CD4-positive, alpha-beta T cell treated with Interleukin-12 subunit alpha and Interleukin-12 subunit beta, for 1 hour (primary cell): Measurements from ENCODE around the gene SFXN4.
"Not testable (repeated sequence)": the region's sequence is repeated elsewhere in the genome, so short reads cannot be mapped to it uniquely, and the experiment has no call there.

Source experiments
- DNase-seq: peaks from one replicate; pipeline ENCODE4 v3.0.0-alpha.2; 2020

The SFXN4 gene

DNA sequence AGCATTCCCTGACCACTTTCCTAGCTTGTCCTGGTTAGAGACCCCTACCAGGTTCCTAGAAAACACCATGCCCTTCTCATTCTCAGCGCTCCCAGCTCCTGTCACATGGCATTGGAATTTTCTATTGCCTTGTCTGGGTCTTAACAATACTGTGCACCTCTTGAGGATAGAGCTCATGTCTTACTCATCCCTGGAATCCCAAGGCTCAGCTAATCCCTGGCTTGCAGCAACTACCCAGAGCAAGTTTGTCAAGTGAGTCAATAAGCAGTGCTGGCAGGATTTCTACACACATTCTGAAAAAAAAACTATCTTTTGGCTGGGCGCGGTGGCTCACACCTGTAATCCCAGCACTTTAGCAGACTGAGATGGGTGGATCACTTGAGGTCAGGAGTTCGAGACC, 24.8 kb upstream of the SFXN4 start:
- no peak for DNase-seq

DNA sequence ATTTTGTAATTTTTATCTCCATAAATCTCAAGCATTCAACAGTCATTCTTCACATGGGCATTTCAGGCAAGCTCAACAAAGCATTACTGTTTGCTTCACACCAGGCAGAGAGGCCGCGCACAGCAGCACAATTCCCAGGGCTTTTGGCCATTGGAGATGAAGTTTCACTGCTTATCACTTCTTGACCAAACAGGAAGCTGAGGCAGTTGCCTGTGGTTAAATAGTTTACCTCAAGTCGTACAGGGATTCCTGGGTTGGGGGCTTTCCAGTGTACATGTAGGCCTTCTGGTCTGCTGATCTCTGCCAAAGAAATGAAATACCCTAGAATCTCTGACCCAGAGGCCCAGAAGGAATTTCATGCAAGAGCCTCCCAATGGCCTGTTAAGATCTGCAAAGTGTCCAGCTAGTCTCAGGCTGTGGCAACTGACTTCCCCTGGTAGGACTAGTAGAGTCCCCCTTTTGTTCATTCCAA, 24.3 kb upstream of the SFXN4 start:
- DNase-seq, result peak; percentile 22

DNA sequence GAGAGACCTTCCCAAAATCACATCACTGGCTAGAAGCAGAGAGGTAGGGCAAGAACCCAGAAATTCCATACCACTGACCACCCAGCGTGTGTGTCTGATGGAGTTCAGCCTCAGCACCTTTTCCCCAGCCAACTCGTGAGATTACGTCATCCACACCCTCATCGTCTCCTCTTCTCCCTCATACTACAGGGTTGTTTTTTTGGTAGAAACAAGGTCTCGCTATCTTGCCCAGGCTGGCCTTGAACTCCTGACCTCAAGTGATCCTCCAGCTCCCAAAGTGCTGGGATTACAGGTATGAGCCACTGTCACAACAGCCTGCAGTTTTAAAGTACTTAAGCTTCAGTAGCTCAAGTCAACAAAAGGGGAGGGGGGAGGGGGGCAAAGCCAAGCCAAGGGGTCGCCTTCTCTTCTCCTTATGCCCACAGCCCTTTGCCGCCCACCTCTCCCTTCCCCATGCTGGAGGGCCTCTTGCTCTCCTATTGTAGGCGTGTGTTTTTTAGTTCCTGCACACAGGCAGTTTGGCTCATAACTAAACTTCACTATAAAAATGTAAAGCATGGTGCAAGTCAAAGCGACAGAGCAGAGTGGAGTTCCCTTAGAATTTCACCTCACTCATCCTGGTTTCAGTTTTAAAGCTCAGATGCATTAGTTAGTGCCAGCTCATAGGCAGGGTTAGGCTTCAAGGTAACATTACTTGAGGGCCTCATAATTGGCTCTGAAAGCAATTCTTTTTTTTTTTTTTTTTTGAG, 18.3 kb upstream of the SFXN4 start:
- no peak for DNase-seq

DNA sequence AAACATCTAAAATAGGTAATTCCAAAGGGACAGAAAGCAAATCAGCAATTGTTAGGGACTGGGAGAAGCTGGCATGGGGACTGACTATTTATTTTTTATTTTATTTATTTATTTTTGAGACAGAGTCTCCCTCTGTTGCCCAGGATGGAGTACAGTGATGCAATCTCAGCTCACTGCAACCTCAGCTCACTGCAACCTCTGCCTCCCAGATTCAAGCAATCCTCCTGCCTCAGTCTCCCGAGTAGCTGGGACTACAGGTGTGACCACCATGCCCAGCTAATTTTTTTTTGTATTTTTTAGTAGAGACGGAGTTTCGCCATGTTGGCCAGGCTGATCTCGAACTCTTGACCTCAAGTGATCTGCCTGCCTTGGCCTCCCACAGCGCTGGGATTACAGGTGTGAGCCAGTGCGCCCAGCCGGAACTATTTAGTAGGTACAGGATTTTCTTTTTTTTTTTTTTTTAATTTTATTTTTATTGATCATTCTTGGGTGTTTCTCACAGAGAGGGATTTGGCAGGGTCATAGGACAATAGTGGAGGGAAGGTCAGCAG, 15.4 kb upstream of the SFXN4 start:
- not testable (repeated sequence) for DNase-seq

DNA sequence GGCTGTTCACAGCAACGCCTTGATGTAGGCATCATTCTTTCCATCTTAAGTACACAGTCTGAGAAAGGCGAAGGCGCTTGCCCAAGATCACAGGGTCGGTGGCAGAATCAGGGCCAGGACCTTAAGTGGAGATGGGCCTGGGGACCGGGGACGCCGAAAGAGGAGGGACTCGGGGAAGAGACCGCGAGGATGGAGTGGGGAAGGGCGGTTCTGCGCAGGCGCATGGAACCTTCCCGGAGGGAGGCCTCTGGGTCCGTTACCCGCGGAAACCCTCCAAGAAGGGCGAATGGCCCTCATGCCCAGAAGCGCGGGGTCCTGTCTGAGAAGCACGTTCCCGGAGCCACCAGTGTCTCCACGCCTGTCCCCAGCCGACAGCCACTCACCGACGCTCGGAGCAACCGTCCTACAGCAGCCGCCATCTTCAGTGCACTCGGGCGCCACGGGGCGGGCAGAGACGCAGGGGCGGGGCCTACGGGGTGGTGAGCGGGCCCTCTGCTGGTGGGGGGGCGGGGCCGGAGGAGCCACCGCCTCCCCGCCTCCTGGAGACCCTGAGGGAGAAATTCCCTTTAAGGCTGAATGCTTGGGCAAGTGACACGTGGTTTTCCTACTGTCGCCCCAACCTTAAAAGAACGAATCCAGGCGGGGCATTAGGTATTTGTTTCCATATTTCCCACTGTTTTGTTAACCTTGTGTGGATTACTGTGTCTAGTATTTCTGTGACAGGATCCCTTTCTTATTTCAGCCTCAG, 13.0 kb upstream of the SFXN4 start, which contains the start of gene PRDX3:
Gene PRDX3 (minus strand): TSS at position 441 of the 748 bp plus-strand sequence. CDS start 22 bp downstream, at position 419.
- DNase-seq, result peak; percentile 91

DNA sequence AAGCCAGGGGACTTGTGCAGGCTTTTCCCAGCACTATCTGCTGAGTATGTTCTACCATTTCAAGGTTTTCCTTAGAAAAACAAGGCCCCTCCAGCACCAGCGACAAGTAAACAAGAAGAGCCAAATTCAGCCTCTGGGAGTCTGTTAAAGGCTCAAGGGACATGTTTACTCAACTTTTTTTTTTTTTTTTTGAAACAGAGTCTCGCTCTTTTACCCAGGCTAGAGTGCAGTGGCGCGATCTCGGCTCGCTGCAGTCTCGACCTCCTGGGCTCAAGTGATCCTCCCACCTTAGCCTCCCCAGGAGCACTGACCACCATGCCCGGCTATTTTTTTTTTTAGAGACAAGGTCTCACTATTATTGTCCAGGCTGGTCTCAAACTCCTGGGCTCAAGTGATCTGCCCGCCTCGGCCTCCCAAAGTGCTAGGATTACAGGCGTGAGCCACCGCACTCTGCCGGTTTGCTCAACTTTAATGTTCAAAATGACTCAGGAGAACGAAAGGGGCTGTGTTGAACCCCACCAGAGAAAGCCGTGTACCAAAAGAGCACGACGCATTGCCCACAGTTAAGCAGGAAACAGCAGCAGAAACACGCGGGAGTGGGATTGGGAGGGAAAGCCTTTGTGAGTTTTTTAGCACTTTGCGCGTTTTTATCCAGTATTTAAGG, 12.3 kb upstream of the SFXN4 start:
- DNase-seq, result no peak

DNA sequence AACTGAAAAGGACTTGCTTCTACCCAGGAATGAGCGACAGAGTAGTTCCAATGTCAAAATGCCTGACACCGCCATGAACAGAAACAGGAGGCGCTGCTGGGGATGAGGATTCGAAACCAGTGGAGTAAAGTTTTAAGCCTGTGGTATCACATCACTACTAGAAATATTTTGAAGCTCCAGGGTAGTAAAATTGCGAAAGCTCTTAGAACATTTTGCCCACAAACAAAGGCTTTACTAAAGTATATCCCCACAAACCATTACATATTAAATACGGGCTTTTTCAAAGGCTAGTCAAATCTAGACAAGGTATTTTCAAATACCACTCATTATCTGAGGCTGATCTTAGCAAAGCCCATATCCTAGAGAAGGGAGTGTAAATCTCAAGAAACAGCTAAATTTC, 10.7 kb upstream of the SFXN4 start:
- no peak for DNase-seq

DNA sequence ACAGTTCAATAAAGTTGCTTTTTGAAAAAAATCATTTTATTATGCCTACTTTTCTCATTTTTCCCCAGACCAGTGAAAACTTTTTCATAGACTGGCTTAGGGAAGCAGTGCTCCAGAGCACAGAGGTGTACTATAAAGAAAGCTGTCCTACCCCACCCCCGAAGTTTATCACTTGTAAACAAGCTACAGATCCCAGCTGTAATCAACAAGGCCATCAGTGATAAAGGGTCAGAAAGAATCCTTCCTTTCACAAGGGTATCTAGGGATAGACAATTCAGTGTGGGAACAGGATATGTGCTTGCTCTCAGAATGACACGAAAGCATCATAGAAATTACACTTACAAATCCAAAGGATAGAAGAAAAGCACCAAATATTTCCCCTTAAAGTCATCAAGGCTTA, 8.6 kb upstream of the SFXN4 start:
- no peak for DNase-seq

DNA sequence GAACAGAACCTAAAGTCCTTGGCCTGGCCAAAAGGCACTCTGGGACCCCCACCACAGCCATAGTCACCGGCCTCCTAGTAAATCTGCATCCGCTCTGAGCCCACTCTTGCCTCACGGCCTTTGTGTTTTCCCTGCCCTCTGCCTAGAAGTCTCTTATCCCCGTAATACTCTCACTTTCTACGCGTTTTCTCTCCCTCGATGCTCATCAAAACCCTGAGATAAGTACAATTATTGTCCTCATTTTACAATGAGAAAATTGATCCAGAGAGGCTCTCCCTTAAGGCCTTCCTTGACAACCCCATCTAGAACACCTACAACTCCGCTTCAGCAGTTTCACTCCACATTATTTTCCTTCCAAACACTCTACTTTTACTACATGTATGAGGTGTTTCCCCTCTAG, 1.5 kb upstream of the SFXN4 start:
- DNase-seq, result no peak

DNA sequence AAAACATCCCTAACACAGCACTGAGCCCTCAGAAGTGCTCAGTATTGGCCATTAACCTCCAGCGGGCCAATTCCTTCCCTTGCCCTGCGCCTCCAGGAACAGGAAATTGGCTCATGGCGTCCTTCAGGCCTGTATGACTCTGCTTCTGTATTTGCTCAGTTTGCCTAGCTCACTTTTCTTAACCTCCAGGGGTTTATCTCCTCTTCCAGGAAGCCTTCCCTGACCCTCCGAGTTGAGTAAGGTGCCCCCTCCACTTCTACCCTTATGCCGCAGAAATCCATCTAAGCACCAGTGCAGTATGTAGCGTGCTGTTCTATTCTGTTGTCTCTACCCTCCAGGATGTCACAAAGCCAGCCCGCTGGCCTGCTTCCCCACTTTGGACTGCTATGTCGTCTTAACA, 1.1 kb upstream of the SFXN4 start:
- no peak for DNase-seq

DNA sequence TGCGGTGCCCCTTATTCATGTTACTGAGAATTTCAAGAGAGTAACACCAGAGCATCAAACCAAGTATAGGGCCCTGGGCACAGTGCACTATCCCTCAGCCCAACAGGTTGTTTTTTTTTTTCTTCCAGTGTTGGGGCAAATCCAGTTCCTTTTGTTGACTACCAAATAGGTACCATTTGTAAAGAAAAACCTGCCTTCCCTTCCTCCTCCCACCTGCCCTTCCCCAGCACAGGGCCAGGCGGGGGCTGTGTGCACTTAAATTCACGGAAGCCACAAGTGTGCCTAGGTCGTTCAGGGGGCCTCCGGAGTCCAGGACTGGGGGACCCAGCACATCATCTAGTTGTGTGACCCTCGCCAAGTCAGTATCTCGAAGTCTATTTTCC, 595 bp upstream of the SFXN4 start:
- no peak for DNase-seq

DNA sequence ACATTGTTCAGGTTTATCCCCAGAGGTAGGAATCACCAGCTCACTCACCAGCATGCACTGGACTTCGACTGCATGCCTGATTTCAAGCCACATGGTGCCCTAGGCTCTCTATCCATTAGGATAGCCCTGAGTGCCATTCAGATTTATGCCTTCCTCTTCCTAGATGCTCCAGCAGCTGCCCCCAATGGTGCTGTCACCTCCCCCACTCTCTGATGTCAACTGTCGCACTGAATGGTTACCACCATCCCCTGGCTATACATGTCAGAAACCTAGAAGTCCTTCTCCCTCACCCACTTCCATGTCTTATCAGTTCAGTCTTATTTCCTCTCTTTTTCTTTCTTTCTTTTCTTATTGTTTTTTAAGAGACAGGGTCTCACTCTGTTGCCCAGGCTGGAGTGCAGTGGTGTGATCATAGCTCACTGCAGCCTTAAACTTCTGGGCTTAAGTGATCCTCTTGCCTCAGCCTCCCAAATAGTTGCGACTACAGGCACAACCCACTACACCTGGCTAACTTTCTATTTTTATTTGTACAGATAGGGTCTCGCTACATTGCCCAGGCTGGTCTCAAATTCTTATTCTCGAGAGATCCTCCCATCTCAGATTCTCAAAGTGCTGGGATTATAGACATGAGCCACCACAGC, 2.9 kb downstream of the SFXN4 start:
- no peak for DNase-seq

DNA sequence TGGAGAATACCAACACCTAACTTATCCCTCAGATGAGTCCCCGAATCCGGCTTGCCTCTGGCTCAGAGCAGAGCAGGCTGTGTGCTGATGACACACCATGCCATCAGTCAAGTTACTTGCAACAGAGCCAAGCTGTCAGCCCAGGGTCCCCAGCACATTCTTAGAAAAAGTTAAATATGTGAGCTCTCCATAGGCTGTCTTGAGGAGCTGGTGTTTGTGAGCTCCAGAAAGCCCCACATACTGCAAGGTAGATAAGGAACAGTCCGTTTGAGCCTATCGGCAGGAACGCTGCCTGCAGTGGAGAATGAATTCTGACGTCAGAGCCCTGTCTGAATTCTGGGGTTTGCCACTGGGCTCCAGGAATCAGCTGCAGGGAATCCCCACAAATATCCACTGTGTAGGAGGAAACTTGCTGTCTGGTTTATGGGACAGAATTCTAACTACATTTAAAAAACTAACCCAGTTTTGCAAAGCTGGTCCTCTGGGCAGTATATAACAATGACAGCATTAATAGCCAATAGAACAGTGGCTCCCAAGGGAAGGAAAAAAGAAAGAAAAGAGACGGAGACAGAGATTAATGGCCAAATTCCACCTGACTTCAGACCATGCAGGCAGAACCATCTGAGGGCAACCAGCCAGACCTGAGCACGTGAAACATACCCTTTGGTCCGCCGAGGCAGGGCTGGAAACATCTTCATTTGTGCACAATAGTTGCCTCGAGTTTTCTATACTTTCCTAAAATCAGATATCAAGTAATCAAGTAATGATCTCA, 3.6 kb downstream of the SFXN4 start:
- DNase-seq, result no peak

DNA sequence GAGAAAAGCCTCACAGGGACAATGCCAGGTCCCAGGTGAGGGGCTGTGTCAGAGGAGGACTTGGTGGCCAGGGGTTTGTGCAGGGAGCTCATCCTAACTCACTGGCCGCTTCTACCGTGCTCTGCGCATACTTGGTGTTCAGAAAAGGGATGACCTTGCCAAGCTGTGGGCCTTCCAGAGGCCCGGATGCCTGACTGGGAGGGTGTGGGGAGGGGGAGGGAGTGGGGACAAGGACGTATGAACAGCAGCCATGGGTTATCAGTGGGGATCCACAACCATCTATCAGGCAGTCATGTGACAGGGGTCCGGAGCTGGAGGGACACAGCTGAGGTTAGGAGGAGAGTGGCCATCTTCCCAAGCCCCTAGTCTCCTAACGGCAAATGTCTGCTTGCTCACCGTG, 6.2 kb downstream of the SFXN4 start:
- no peak for DNase-seq

DNA sequence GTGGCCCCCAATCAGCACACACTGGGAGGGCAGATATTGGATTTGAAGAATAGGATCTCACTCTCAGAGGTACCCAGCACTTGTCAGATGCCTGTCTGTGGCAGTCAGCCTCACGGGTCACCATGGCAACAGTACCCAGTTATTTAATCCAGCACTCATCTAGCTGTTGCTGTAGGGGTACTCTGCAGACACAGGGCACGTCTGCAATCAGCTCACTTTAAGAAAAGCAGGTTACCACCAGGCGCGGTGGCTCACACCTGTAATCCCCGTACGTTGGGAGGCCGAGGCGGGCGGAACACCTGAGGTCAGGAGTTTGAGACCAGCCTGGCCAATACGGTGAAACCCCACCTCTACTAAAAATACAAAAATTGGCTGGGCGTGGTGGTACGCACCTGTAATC, 11.9 kb downstream of the SFXN4 start:
- no peak for DNase-seq

DNA sequence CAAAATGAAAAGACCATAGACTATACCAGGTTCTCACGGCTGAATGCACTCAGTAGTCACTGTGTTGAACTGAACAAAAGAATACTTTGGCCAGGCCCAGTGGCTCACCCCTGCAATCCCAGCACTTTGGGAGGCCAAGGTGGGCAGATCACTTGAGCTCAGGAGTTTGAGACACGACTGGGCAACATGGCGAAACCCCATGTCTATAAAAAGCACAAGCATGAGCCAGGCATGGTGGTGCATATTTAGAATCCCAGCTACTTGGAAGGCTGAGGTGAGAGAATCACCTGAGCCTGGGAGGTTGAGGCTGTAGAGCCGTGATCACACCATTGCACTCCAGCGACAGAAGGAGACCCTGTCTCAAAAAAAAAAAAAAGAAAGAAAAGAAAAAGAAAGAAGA, 12.5 kb downstream of the SFXN4 start:
- no peak for DNase-seq

DNA sequence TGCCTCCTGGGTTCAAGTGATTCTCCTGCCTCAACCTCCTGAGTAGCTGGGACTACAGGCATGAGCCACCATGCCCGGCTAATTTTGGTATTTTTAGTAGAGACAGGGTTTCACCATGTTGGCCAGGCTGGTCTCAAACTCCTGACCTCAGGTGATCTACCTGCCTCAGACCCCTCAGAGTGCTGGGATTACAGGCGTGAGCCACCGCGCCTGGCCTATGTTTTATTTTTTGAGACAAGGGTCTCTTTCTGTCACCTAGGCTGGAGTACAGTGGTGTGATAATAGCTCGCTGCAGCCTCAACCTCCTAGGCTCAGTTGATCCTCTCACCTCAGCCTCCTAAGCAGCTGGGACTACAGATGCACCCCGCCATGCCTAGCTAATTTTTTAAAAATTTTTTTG, 13.9 kb downstream of the SFXN4 start:
- not testable (repeated sequence) for DNase-seq

DNA sequence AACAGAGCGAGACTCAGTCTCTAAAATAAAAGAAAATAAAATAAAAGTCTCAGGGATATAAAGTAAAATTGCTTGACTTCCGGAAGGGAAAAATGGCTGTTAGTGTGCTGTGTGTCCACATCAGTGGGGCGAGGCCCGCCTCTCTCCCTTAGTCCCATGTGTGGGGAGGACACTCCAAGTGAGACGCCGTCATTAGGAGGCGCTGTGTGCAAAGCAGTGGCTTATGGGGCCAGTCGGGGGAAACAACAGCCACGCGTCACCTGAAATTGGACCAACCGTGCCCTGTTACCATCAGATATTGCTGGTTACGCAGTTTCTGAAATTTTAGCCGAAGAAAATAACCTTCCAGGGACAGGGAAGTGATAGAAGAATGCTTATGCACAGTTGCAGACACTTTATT, 15.8 kb downstream of the SFXN4 start:
- DNase-seq, result no peak

DNA sequence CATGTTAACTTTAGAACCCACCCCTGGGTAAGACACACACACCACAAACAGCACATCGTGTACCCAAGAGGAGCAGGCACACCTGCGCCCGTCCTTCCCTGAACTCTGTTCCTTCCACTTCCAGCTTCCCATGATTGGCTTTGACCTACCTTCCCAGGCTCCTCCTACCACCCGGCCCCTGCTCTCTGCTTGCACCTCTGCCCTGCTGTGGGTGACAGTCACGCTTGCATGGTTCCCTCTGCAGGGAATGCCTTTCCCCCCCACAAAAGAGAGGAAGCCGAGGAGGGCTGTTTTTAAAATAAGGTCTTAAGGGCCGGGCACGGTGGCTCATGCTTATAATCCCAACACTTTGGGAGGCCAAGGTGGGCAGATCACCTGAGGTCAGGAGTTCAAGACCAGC, 16.4 kb downstream of the SFXN4 start:
- DNase-seq, result no peak

DNA sequence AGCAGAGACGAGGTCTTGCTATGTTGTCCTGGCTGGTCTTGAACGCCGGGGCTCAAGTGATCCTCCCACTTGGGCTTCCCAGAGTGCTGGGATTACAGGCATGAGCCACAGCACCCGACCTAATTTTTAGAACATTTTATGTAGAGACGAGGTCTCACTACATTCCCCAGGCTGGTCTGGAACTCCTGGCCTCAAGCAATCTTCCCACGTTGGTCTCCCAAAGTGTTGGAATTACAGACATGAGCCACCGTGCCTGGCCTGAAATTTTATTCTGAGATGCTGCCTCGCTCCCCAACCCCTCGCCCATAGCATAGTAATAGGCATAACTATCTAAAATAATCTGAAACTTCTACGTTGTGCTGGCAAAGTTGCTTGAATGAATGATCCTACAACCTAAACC, 21.9 kb downstream of the SFXN4 start:
- no peak for DNase-seq

DNA sequence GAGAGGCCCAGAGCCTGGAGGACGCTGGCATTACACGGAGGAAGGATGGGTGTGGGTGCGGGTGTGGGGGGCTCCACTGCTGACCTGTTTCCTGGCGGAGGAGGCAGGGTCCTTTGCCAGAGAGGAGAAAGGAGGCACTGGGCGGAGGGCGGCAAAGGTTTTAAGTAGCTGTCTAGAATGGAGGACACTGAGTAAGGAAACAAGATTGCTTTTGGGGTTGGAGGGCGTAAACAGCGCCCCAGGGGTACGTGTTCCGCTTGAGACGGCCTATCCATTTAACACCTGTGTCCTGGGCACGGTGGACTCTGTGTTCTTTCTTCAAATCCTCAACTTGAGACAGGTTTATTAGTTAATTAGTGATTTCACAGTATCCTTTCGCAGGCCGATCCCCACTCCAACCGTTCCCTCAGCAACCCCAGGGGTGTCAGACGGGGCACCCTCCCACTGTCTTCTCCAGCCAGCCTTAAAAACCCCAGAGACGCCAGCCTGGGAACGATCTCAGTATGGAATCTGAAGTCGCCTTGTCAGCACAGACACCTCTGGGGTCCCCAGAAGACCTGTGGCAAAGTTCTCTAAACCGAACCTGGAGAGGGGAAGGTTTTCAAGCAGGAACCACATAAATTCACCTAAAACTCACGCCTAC, 24.8 kb downstream of the SFXN4 start:
- DNase-seq, result no peak
